Hindlimb muscle (tissue), 1 donor: ENCODE measurements around the gene NLGN1. TPM values are rescaled to one million over a fixed set of nuclear protein-coding genes. Genes with fewer than 3 reads are reported as not detected.

Experiments used
- DNase-seq: peaks from one replicate; pipeline ENCODE4 v3.0.0-alpha.2; 2013
- polyA plus RNA-seq: library from polyadenylated mRNA; unstranded; fragments of 120-200 nt; gene quantifications from one replicate; pipeline ENCODE4 v1.2.1, GENCODE V29; 2013; ENCODE audit not compliant: insufficient read length

Gene NLGN1
- polyA plus RNA-seq, 1 donor = 1.0 TPM

- DNase-seq = no peak
Measured at GRCh38 chr3:173773800-173774199, 376.3 kb downstream of the NLGN1 start.

GRCh38 chr3:173774294-173774693, 376.8 kb downstream of the NLGN1 start:
- DNase-seq = no peak

- DNase-seq = no peak
Measured at GRCh38 chr3:173778251-173778650, 380.7 kb downstream of the NLGN1 start.

GRCh38 chr3:173780067-173780466, 382.5 kb downstream of the NLGN1 start:
- no peak for DNase-seq

GRCh38 chr3:173785004-173785403, 387.5 kb downstream of the NLGN1 start:
- DNase-seq = no peak

GRCh38 chr3:173789530-173790162, 392.1 kb downstream of the NLGN1 start:
- DNase-seq = no peak

GRCh38 chr3:173793963-173794362, 396.4 kb downstream of the NLGN1 start:
- DNase-seq = no peak

- DNase-seq = no peak
Measured at GRCh38 chr3:173796405-173796804, 398.9 kb downstream of the NLGN1 start.

- DNase-seq = no peak
Measured at GRCh38 chr3:173796890-173797289, 399.3 kb downstream of the NLGN1 start.

GRCh38 chr3:173799060-173799816, 401.7 kb downstream of the NLGN1 start:
- no peak for DNase-seq

- DNase-seq = no peak
Measured at GRCh38 chr3:173800154-173800553, 402.6 kb downstream of the NLGN1 start.

- DNase-seq = no peak
Measured at GRCh38 chr3:173814809-173815208, 417.3 kb downstream of the NLGN1 start.

- DNase-seq = no peak
Measured at GRCh38 chr3:173819368-173819767, 421.8 kb downstream of the NLGN1 start.

GRCh38 chr3:173823911-173824460, 426.4 kb downstream of the NLGN1 start:
- no peak for DNase-seq

- no peak for DNase-seq
Measured at GRCh38 chr3:173825730-173826129, 428.2 kb downstream of the NLGN1 start.

GRCh38 chr3:173826416-173826815, 428.9 kb downstream of the NLGN1 start:
- DNase-seq = no peak

GRCh38 chr3:173826901-173827609, 429.5 kb downstream of the NLGN1 start:
- DNase-seq = no peak

GRCh38 chr3:173838644-173839043, 441.1 kb downstream of the NLGN1 start:
- no peak for DNase-seq

- DNase-seq = no peak
Measured at GRCh38 chr3:173839859-173840258, 442.3 kb downstream of the NLGN1 start.

- DNase-seq = no peak
Measured at GRCh38 chr3:173841334-173841733, 443.8 kb downstream of the NLGN1 start.

GRCh38 chr3:173843060-173843459, 445.5 kb downstream of the NLGN1 start:
- DNase-seq = no peak

- DNase-seq = no peak
Measured at GRCh38 chr3:173846584-173846983, 449.0 kb downstream of the NLGN1 start.

GRCh38 chr3:173849489-173849888, 451.9 kb downstream of the NLGN1 start:
- DNase-seq = no peak
